Stimulated activated CD8-positive, alpha-beta memory T cell treated with anti-CD3 and anti-CD28 coated beads, Interleukin-15, amount 100 ng/mL, for 48 hours (primary cell): ENCODE data around the gene PRRC2B.
"Not testable (repeated sequence)": the region's sequence is repeated elsewhere in the genome, so short reads cannot be mapped to it uniquely, and the experiment has no call there.

Source experiments
- DNase-seq, 2 donors: peaks; one replicate each; pipeline ENCODE4 v3.0.0-alpha.2; 2020; ENCODE audit warnings: low read depth in 2 of 2

The PRRC2B gene

DNA sequence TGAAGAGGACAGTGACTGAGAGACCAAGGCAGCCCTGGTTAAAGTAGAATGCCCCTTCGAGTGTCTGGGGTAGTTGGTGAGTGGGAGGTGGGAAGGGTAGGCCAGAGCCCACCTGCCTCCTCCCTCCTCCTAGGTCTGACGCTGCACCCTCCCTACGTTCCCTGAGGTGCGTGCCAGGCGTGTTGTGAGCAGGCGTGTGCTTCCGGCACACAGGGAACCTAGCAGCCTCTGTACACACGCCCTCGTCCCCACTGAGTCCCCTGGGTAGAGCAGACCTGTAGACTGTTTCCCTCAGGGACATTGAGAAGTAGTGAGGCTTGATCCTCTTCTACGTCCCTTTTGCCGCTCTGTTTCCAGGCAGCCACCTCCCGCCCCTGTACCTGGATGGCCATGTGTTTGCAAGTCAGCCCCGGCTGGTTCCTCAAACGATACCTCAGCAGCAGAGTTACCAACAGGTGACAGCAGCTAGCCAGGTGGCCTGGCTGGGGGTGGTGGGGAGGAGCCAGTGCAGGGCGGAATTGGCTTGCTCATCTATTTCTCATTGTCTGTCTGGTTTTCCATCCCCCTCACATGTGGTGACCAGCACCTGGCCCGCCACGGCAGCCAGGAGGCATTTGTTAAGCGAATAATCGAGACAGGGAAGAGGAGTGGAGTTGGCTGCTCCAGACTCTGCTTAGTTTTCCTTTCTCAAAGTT lies 92.0 kb downstream of the PRRC2B start:
- no peak for DNase-seq

DNA sequence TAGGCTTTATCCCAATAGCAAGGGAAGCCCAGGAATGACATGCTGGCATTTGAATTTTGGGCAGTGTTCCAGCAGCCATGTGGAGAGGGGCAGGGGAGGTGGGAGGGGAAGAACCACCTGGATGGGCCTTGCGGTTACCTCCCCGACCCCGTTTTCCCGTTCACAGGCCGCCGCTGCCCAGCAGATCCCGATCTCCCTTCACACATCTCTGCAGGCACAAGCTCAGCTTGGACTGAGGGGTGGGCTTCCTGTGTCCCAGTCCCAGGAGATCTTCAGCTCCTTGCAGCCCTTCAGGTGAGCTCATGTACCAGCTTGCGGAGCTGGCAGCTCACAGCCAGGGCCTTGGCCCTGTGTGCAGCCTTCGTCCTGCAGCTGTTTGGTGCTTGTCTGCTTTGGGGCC lies 93.1 kb downstream of the PRRC2B start:
- DNase-seq = no peak

- no peak for DNase-seq
These were observed 93.7 kb downstream of the PRRC2B start for GRCh38 chr9:131487621-131488031.

- no peak for DNase-seq
These were observed 96.6 kb downstream of the PRRC2B start for GRCh38 chr9:131490514-131490913.

- DNase-seq = no peak
These were observed 97.3 kb downstream of the PRRC2B start for GRCh38 chr9:131491001-131491710.

- no peak for DNase-seq
These were observed 98.2 kb downstream of the PRRC2B start for GRCh38 chr9:131492070-131492469.

- no peak for DNase-seq
These were observed 100.5 kb downstream of the PRRC2B start for GRCh38 chr9:131494296-131494870.

DNA sequence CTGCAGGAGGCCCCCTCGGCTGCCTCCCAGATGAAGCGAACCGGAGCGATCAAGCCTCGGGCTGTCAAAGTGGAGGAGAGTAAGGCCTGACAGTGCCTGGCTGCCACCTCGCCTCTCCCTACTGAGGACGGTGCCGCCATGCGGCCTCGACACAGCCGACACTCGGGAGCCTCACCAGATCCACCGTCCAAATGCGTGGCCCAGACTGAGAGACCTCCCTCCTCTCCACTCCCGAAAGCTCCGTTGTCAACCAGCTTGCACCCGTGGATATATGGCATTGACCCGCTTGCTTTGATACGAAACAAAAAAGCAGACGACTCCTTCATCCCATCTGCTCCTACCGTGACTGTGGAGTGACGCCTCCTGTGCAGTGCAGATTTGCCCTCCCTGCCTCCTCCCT lies 101.9 kb downstream of the PRRC2B start:
- no peak for DNase-seq

GRCh38 chr9:131496844-131497405 lies 103.0 kb downstream of the PRRC2B start:
- no peak for DNase-seq

DNA sequence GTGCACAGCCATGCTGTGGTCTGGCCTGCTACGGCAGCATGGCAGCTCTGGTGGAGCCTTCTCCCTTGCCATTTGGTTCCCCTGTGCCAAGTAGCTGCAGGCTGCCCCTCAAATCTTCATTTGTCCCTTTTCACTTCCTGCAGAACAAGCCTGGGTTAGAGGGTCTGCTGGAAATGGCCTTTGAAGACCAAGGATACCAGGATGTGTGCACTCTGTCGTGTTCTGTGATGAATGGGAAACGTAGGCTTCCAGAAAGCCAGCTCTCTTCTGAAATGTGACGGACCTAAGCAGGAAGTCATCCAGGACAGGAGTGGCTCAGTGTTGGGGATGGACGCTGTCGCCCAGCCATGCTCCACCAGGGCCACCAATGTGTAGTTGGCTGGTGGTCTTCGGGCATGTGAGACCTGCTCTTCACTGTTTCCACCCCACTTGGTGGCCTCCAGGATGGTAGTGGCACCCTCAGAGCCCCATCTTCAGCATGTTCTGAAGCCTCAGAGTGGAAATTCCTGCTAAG lies 105.4 kb downstream of the PRRC2B start:
- DNase-seq = no peak

DNA sequence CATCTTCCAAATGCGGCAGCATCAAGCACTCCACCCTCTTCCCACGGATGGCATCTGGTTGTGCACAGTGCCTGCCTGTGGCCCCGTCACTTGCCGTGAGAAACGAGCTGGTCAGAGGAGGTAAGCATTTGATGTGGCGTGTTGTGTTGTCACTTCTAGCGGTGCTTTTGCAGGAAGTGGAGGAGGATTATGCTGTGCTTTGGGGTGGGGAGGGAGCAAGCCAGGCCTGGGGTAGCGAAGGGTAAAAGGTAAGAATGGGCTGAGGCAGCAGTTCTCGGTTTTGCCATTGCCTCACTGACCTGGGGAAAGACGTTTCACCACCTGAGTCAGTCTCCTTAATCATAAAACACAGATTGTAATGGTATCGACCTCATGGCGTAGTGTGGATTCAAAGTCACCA lies 106.5 kb downstream of the PRRC2B start:
- DNase-seq = peak; percentile 63 to 76

GRCh38 chr9:131500939-131501541 lies 107.2 kb downstream of the PRRC2B start:
- DNase-seq = peak; percentile 59 to 66

GRCh38 chr9:131502781-131503625 lies 109.1 kb downstream of the PRRC2B start, which contains the start of gene POMT1:
TSS of gene POMT1 (plus strand) at chr9:131502918. CDS start at chr9:131504219, 1,301 bp downstream.
- DNase-seq = peak; percentile 80 to 84

GRCh38 chr9:131503626-131504465 lies 110.0 kb downstream of the PRRC2B start:
- DNase-seq = peak; percentile 69 to 79

GRCh38 chr9:131505012-131505411 lies 111.1 kb downstream of the PRRC2B start:
- no peak for DNase-seq

- no peak for DNase-seq
These were observed 117.5 kb downstream of the PRRC2B start for GRCh38 chr9:131511416-131511815.

DNA sequence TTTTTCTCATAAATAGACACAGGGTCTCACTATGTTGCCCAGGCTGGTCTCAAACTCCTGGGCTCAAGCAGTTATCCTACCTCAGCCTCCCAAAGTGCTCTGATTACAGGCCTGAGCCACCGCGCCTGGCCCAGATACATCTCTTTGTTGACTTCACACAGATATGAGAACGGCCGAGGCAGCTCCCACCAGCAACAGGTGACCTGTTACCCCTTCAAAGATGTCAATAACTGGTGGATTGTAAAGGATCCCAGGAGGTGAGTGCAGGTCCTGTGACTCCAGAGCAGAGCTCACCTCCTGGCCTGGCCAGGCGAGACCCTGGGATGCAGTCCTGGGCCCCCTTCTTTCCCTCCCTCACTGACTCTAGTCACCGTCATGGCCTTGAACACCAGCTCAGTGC lies 118.0 kb downstream of the PRRC2B start:
- DNase-seq = no peak

- DNase-seq = no peak
These were observed 119.3 kb downstream of the PRRC2B start for GRCh38 chr9:131513177-131513576.

DNA sequence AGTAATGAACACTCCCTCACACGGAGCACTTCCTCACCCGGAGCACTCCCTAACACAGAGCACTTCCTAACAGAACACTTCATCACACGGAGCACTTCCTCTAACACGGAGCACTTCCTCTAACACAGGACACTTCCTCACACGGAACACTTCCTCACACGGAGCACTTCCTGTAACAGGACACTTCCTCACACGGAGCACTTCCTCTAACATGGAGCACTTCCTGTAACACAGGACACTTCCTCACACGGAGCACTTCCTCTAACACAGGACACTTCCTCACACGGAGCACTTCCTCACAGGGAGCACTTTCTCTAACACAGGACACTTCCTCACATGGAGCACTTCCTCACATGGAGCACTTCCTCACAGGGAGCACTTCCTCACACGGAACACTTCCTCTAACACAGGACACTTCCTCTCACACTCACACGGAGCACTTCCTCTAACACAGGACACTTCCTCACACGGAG lies 121.7 kb downstream of the PRRC2B start:
- not testable (repeated sequence) for DNase-seq

GRCh38 chr9:131516100-131516499 lies 122.2 kb downstream of the PRRC2B start:
- no peak for DNase-seq
